ENCODE data around the gene HRH3. TPM values are rescaled to one million over a fixed set of nuclear protein-coding genes. Genes with fewer than 3 reads are reported as not detected.

Gene HRH3
- total and polyA plus RNA-seq, 2 donors: 0.05 TPM; not detected in 1

GRCh38 chr20:62227977-62228958, 8.2 kb upstream of the HRH3 start:
- no peak for DNase-seq (ENCODE audit: low read depth in 6 of 9, low spot score in 9 of 9)
- Histone ChIP-seq H3K27me3 (ENCODE audit: control insufficient read depth in 2 of 2, insufficient read depth in 1 of 2, low read length in 1 of 2) (peaks cover 0 to 51% of the 10 kb centered on the region in 2 donors), H3K4me1 (ENCODE audit: control insufficient read depth in 2 of 2, insufficient read depth in 2 of 2, low read length in 2 of 2) (no peaks in the 10 kb centered on the region), H3K9me3 (ENCODE audit: control insufficient read depth in 2 of 2, insufficient read depth in 1 of 2, low read length in 1 of 2) (no peaks in the 10 kb centered on the region), H3K27ac (ENCODE audit: low read depth in 1 of 2, low read length in 1 of 2) (no peak overlapping the region), H3K4me3 (ENCODE audit: low read length in 2 of 2) (no peak overlapping the region), H3K36me3 (ENCODE audit: control insufficient read depth in 2 of 2, insufficient read depth in 2 of 2, low read length in 1 of 2) (no peaks in the 10 kb centered on the region)
- WGBS: 65% methylated on average over 37 of the region's 37 CpGs

GRCh38 chr20:62227591-62227976, 7.5 kb upstream of the HRH3 start:
- H3K36me3 ChIP-seq (ENCODE audit: control insufficient read depth in 2 of 2, insufficient read depth in 2 of 2, low read length in 1 of 2): no peaks in the 10 kb centered on the region
- no peak overlapping the region for H3K27ac ChIP-seq (ENCODE audit: low read depth in 1 of 2, low read length in 1 of 2)
- no peak overlapping the region for H3K4me3 ChIP-seq (ENCODE audit: low read length in 2 of 2)
- DNase-seq (ENCODE audit: low read depth in 6 of 9, low spot score in 9 of 9): no peak
- H3K4me1 ChIP-seq (ENCODE audit: control insufficient read depth in 2 of 2, insufficient read depth in 2 of 2, low read length in 2 of 2): no peaks in the 10 kb centered on the region
- H3K9me3 ChIP-seq (ENCODE audit: control insufficient read depth in 2 of 2, insufficient read depth in 1 of 2, low read length in 1 of 2): no peaks in the 10 kb centered on the region
- WGBS: 77% methylated on average over 10 of the region's 10 CpGs
- peaks cover under 1 to 58% of the 10 kb centered on the region in 2 donors for H3K27me3 ChIP-seq (ENCODE audit: control insufficient read depth in 2 of 2, insufficient read depth in 1 of 2, low read length in 1 of 2)

- Histone ChIP-seq H3K27me3 (ENCODE audit: control insufficient read depth in 2 of 2, insufficient read depth in 1 of 2, low read length in 1 of 2) (peaks cover 6 to 64% of the 10 kb centered on the region in 2 donors), H3K36me3 (ENCODE audit: control insufficient read depth in 2 of 2, insufficient read depth in 2 of 2, low read length in 1 of 2) (no peaks in the 10 kb centered on the region), H3K27ac (ENCODE audit: low read depth in 1 of 2, low read length in 1 of 2) (no peak overlapping the region), H3K4me3 (ENCODE audit: low read length in 2 of 2) (no peak overlapping the region), H3K9me3 (ENCODE audit: control insufficient read depth in 2 of 2, insufficient read depth in 1 of 2, low read length in 1 of 2) (no peaks in the 10 kb centered on the region), H3K4me1 (ENCODE audit: control insufficient read depth in 2 of 2, insufficient read depth in 2 of 2, low read length in 2 of 2) (no peaks in the 10 kb centered on the region)
- no peak for DNase-seq (ENCODE audit: low read depth in 6 of 9, low spot score in 9 of 9)
- 85% methylated on average over 24 of the region's 24 CpGs for WGBS
Measured at GRCh38 chr20:62226707-62227590, 6.9 kb upstream of the HRH3 start.

- H3K4me3 ChIP-seq (ENCODE audit: low read length in 2 of 2): no peak overlapping the region
- DNase-seq (ENCODE audit: low read depth in 6 of 9, low spot score in 9 of 9): no peak
- no peaks in the 10 kb centered on the region for H3K36me3 ChIP-seq (ENCODE audit: control insufficient read depth in 2 of 2, insufficient read depth in 2 of 2, low read length in 1 of 2)
- 89% methylated on average over 17 of the region's 17 CpGs for WGBS
- no peaks in the 10 kb centered on the region for H3K9me3 ChIP-seq (ENCODE audit: control insufficient read depth in 2 of 2, insufficient read depth in 1 of 2, low read length in 1 of 2)
- H3K27me3 ChIP-seq (ENCODE audit: control insufficient read depth in 2 of 2, insufficient read depth in 1 of 2, low read length in 1 of 2): peaks cover 8 to 73% of the 10 kb centered on the region in 2 donors
- no peak overlapping the region for H3K27ac ChIP-seq (ENCODE audit: low read depth in 1 of 2, low read length in 1 of 2)
- H3K4me1 ChIP-seq (ENCODE audit: control insufficient read depth in 2 of 2, insufficient read depth in 2 of 2, low read length in 2 of 2): no peaks in the 10 kb centered on the region
Measured at GRCh38 chr20:62225820-62226635, 6.0 kb upstream of the HRH3 start.

GRCh38 chr20:62225026-62225425, 4.9 kb upstream of the HRH3 start:
- 92% methylated on average over 13 of the region's 13 CpGs for WGBS
- no peak for DNase-seq (ENCODE audit: low read depth in 6 of 9, low spot score in 9 of 9)
- Histone ChIP-seq H3K4me1 (ENCODE audit: control insufficient read depth in 2 of 2, insufficient read depth in 2 of 2, low read length in 2 of 2) (peaks cover 0 to under 1% of the 10 kb centered on the region in 2 donors), H3K27me3 (ENCODE audit: control insufficient read depth in 2 of 2, insufficient read depth in 1 of 2, low read length in 1 of 2) (peaks cover 16 to 81% of the 10 kb centered on the region in 2 donors), H3K27ac (ENCODE audit: low read depth in 1 of 2, low read length in 1 of 2) (no peak overlapping the region), H3K4me3 (ENCODE audit: low read length in 2 of 2) (no peak overlapping the region), H3K9me3 (ENCODE audit: control insufficient read depth in 2 of 2, insufficient read depth in 1 of 2, low read length in 1 of 2) (no peaks in the 10 kb centered on the region), H3K36me3 (ENCODE audit: control insufficient read depth in 2 of 2, insufficient read depth in 2 of 2, low read length in 1 of 2) (no peaks in the 10 kb centered on the region)

GRCh38 chr20:62224113-62224855, 4.2 kb upstream of the HRH3 start:
- DNase-seq (ENCODE audit: low read depth in 6 of 9, low spot score in 9 of 9): no peak
- Histone ChIP-seq H3K4me1 (ENCODE audit: control insufficient read depth in 2 of 2, insufficient read depth in 2 of 2, low read length in 2 of 2) (peaks cover 3% of the 10 kb centered on the region in 2 donors), H3K36me3 (ENCODE audit: control insufficient read depth in 2 of 2, insufficient read depth in 2 of 2, low read length in 1 of 2) (no peaks in the 10 kb centered on the region), H3K9me3 (ENCODE audit: control insufficient read depth in 2 of 2, insufficient read depth in 1 of 2, low read length in 1 of 2) (no peaks in the 10 kb centered on the region), H3K27ac (ENCODE audit: low read depth in 1 of 2, low read length in 1 of 2) (no peak overlapping the region), H3K27me3 (ENCODE audit: control insufficient read depth in 2 of 2, insufficient read depth in 1 of 2, low read length in 1 of 2) (peaks cover 23 to 86% of the 10 kb centered on the region in 2 donors), H3K4me3 (ENCODE audit: low read length in 2 of 2) (no peak overlapping the region)
- 72% methylated on average over 21 of the region's 21 CpGs for WGBS

- Histone ChIP-seq H3K4me3 (ENCODE audit: low read length in 2 of 2) (no peak overlapping the region), H3K27ac (ENCODE audit: low read depth in 1 of 2, low read length in 1 of 2) (no peak overlapping the region), H3K27me3 (ENCODE audit: control insufficient read depth in 2 of 2, insufficient read depth in 1 of 2, low read length in 1 of 2) (peaks cover 30 to 93% of the 10 kb centered on the region in 2 donors), H3K36me3 (ENCODE audit: control insufficient read depth in 2 of 2, insufficient read depth in 2 of 2, low read length in 1 of 2) (no peaks in the 10 kb centered on the region), H3K9me3 (ENCODE audit: control insufficient read depth in 2 of 2, insufficient read depth in 1 of 2, low read length in 1 of 2) (no peaks in the 10 kb centered on the region), H3K4me1 (ENCODE audit: control insufficient read depth in 2 of 2, insufficient read depth in 2 of 2, low read length in 2 of 2) (peaks cover 3 to 4% of the 10 kb centered on the region in 2 donors)
- WGBS: 89% methylated on average over 9 of the region's 9 CpGs
- no peak for DNase-seq (ENCODE audit: low read depth in 6 of 9, low spot score in 9 of 9)
Measured at GRCh38 chr20:62223571-62223970, 3.5 kb upstream of the HRH3 start.

GRCh38 chr20:62222972-62223371, 2.9 kb upstream of the HRH3 start:
- 86% methylated on average over 13 of the region's 13 CpGs for WGBS
- H3K27ac ChIP-seq (ENCODE audit: low read depth in 1 of 2, low read length in 1 of 2): no peak overlapping the region
- peaks cover 3 to 4% of the 10 kb centered on the region in 2 donors for H3K4me1 ChIP-seq (ENCODE audit: control insufficient read depth in 2 of 2, insufficient read depth in 2 of 2, low read length in 2 of 2)
- H3K27me3 ChIP-seq (ENCODE audit: control insufficient read depth in 2 of 2, insufficient read depth in 1 of 2, low read length in 1 of 2): peaks cover 36 to 93% of the 10 kb centered on the region in 2 donors
- DNase-seq (ENCODE audit: low read depth in 6 of 9, low spot score in 9 of 9): no peak
- no peaks in the 10 kb centered on the region for H3K9me3 ChIP-seq (ENCODE audit: control insufficient read depth in 2 of 2, insufficient read depth in 1 of 2, low read length in 1 of 2)
- no peaks in the 10 kb centered on the region for H3K36me3 ChIP-seq (ENCODE audit: control insufficient read depth in 2 of 2, insufficient read depth in 2 of 2, low read length in 1 of 2)
- no peak overlapping the region for H3K4me3 ChIP-seq (ENCODE audit: low read length in 2 of 2)
